DND-41 (cell line): Measurements from ENCODE around the gene GRID1.

Source experiments
- EZH2 ChIP-seq: IDR thresholded peaks from 3 replicates; pipeline ENCODE4 v1.6.1; 2012; ENCODE audit warnings: borderline replicate concordance, low read depth, mild to moderate bottlenecking, moderate library complexity, low read length, inconsistent platforms; ENCODE audit not compliant: severe bottlenecking
- TF ChIP-seq, protein P1 (sequence below): IDR thresholded peaks from 2 replicates; pipeline ENCODE4 v1.5.1; 2012; ENCODE audit warnings: borderline replicate concordance, low read length, moderate library complexity, mild to moderate bottlenecking; ENCODE audit not compliant: poor library complexity, severe bottlenecking; ENCODE audit errors: extremely low read depth

DNA sequence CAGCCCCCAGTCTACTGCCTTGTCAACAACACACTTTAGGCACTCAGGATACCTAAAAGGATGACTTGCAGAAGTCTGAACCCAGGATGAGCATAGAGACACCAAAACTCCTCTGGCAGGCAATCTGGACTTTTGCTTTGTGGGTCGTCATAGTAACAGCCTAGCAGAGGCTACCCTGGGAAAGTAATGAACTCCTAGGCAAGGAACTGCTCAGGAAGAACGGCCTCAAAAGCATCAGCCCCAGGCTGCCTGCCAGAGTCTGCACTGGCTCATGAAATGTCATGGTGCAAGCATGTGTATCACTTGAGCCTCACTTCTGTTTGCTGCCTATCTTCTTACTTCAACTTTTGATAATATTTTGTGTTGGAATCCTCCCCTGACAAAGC is 715.1 kb downstream of the GRID1 start:
- TF ChIP-seq, protein P1, sequence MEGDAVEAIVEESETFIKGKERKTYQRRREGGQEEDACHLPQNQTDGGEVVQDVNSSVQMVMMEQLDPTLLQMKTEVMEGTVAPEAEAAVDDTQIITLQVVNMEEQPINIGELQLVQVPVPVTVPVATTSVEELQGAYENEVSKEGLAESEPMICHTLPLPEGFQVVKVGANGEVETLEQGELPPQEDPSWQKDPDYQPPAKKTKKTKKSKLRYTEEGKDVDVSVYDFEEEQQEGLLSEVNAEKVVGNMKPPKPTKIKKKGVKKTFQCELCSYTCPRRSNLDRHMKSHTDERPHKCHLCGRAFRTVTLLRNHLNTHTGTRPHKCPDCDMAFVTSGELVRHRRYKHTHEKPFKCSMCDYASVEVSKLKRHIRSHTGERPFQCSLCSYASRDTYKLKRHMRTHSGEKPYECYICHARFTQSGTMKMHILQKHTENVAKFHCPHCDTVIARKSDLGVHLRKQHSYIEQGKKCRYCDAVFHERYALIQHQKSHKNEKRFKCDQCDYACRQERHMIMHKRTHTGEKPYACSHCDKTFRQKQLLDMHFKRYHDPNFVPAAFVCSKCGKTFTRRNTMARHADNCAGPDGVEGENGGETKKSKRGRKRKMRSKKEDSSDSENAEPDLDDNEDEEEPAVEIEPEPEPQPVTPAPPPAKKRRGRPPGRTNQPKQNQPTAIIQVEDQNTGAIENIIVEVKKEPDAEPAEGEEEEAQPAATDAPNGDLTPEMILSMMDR, result no peak
- no peak for TF ChIP-seq EZH2
